ENCODE measurements around the gene GRB10.

The GRB10 gene

DNA sequence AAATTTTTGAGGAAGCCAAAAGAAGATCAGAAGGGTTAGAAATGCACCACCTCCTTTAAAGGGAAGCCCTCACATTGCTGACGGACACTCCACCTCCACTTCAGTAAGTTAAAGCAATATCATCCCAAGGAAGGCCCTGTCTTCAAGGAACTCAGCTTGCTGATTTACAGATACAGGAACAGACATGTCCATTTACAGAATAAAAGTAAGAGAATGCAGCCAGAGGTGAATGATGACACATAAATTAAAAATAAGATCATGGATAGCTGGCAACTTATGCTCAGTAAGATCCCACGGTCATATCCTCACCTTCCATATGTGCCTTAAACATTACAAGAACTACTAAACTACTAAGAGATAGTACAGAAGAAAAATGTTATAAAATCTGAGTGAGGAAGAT is 20.4 kb downstream of the GRB10 start:
- H3K27ac ChIP-seq, result no peak overlapping the region

DNA sequence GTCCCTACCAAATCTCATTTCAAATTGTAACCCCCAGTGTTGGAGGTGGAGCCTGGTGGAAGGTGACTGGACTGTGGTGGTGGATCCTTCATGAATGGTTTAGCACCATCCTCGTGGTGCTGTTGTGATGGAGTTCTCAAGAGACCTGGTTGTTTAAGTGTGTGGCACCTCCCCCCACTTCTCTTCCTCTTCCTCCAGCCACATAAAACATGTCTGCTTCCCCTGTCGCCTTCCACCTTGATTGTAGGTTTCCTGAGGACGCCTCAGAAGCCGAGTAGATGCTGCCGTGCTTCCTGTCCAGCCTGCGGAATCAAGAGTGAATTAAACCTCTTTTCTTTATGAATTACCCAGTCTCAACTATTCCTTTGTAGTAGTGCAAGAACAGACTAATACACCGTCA is 21.0 kb downstream of the GRB10 start:
- TF ChIP-seq ZFX (IDR thresholded peaks at IDR 0.05; ENCODE audit: borderline replicate concordance), result no peak
- TF ChIP-seq, protein P1, sequence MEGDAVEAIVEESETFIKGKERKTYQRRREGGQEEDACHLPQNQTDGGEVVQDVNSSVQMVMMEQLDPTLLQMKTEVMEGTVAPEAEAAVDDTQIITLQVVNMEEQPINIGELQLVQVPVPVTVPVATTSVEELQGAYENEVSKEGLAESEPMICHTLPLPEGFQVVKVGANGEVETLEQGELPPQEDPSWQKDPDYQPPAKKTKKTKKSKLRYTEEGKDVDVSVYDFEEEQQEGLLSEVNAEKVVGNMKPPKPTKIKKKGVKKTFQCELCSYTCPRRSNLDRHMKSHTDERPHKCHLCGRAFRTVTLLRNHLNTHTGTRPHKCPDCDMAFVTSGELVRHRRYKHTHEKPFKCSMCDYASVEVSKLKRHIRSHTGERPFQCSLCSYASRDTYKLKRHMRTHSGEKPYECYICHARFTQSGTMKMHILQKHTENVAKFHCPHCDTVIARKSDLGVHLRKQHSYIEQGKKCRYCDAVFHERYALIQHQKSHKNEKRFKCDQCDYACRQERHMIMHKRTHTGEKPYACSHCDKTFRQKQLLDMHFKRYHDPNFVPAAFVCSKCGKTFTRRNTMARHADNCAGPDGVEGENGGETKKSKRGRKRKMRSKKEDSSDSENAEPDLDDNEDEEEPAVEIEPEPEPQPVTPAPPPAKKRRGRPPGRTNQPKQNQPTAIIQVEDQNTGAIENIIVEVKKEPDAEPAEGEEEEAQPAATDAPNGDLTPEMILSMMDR (IDR thresholded peaks at IDR 0.05), result no peak
- no peak overlapping the region for H3K27ac ChIP-seq

More for the DNA sequence above, 20.4 kb downstream of the GRB10 start:
- TF ChIP-seq, protein P1 (IDR thresholded peaks at IDR 0.05), result no peak
- TF ChIP-seq ZFX (IDR thresholded peaks at IDR 0.05; ENCODE audit: borderline replicate concordance), result no peak

DNA sequence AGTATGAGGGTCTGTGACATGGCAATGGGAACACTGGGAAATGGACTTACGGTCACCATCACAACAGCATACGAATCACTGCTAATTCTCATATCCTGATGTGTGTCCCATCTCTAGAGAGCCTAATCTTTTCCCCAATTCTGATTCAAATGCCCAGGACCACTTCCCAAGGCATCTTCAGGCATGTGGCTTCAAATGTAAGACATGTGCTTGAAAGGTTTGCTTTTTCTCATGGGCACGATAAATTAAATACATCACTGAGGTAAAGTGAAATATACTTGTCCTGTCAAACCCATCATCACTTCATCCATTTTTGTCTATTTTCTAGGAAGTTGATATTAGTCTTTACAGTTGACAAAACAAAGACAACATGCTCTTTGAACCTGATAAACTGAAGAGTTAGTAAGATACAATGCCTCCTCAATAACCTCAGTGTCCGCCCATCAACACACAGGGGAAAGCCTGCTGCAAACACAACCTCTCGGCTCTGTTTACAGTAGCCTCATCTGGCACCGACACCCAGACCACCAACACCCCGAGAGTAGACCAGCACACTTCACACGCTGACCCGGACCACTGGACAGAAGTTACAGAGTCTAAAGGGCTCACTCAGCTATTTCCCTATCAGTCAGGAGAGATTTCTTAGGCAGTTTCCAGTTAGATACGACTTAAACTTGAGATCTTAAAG is 24.8 kb downstream of the GRB10 start:
- TF ChIP-seq, protein P1 (IDR thresholded peaks at IDR 0.05), result no peak
- TF ChIP-seq ZFX (IDR thresholded peaks at IDR 0.05; ENCODE audit: borderline replicate concordance), result no peak
- no peak overlapping the region for H3K27ac ChIP-seq

DNA sequence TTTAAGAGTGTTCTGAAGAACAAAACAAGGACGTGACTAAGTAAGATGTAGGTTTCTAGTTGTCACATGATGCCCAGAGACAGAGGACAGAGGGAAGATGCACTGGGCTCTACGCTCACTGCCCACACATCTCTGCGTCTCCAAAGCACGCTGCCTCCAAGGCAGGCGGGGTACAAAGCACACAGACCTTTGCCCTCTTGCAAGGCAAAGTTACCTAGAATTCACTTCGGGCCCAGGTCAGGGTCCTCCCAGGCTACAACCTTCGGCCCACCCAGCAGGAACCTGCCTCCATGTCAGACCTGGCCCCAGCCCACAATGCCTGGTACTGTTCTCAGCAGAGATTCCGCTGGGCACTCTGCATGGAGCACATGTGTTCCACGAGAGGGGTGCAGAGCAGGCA is 26.5 kb downstream of the GRB10 start:
- no peak overlapping the region for H3K27ac ChIP-seq
- no peak for TF ChIP-seq ZFX (IDR thresholded peaks at IDR 0.05; ENCODE audit: borderline replicate concordance)
- TF ChIP-seq, protein P1 (IDR thresholded peaks at IDR 0.05), result no peak

DNA sequence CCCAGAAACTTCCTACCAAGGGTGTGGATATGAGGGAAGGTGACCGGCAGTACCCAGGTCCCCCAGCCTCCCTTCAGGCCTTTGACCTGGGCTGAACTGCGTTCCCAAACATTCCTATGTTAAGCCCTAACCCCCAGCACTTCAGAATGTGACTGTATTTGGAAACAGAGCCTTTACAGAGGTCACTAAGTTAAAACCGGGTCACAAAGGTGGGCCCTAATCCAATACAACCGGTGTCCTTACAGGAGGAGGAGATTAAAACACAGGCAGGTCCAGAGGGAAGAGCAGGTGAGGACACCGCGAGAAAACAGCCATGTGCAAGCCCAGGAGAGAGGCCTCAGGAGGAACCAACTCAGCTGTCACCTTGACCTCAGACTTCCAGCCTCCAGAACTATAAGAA is 28.0 kb downstream of the GRB10 start:
- H3K27ac ChIP-seq, result no peak overlapping the region
- TF ChIP-seq ZFX (IDR thresholded peaks at IDR 0.05; ENCODE audit: borderline replicate concordance), result no peak

DNA sequence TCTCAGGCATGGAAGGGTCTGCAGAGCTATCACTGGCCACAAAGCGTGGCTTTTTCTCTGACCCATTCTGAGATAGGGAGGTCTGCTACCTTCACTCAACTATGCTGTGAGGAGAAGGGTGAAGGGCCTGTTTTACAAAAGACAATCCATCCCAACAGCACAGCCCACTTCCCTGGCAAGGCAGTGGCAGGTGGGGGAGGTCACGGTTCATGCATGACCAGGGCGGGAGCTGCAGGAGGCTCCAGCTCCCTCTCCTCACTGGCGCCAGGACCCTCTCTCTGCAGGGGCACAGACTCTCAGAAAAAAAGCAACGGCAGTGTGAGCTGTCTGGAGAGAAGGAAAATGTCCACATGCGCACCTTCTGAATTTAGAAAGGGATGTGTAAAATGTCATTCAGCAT is 28.5 kb downstream of the GRB10 start:
- TF ChIP-seq, protein P1 (IDR thresholded peaks at IDR 0.05), result no peak
- TF ChIP-seq ZFX (IDR thresholded peaks at IDR 0.05; ENCODE audit: borderline replicate concordance), result no peak
- H3K27ac ChIP-seq, result no peak overlapping the region

DNA sequence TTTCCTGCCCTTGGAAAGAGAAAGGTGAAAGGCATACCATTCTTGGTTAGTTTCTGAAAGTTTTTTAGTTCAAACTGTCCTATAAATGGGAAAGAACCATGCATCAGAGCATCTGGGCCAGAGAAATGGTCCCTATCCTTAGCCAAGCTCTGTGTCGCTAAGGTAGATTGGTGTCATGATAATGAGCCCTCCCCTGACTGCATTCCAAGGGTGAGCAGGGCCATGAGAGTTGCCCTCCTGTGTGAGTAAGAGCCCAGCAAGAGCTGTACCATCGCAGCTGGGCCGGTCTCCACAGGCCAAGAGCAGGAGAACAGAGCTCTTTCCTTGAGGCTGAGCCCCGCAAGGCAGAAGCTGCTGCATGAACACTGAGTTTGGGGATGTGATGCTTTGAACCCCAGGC is 30.3 kb downstream of the GRB10 start:
- TF ChIP-seq, protein P1 (IDR thresholded peaks at IDR 0.05), result no peak
- TF ChIP-seq ZFX (IDR thresholded peaks at IDR 0.05; ENCODE audit: borderline replicate concordance), result no peak

DNA sequence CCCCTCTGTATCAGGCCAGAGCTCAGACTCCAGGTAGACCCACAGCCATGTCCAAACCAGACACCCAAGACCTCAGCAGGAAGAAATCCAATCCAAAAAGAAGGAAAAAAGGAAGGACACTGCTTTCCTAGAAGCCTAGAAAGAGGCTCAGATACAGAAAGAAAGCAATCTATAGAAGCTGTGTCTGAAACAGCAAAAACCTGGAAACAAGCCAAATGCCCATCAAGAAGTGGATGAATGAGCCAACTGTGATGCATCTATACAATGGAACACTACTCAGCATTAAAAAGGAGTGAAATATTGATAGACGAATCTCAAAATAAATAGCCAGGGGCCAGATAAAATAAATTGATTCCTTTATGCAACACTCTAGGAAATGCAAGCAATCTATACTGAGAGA is 31.6 kb downstream of the GRB10 start:
- no peak overlapping the region for H3K27ac ChIP-seq
- TF ChIP-seq, protein P1 (IDR thresholded peaks at IDR 0.05), result no peak
- no peak for TF ChIP-seq ZFX (IDR thresholded peaks at IDR 0.05; ENCODE audit: borderline replicate concordance)

More for the DNA sequence above, 30.3 kb downstream of the GRB10 start:
- H3K27ac ChIP-seq, result no peak overlapping the region
